HepG2 (cell line): ENCODE data around the gene MMP23B. TPM values are rescaled to one million over a fixed set of nuclear protein-coding genes. Genes with fewer than 3 reads are reported as not detected.
A peak's percentile ranks its signal among the peaks of the same experiment; 100 is the strongest.

ENCODE experiments used
- CSRNP1 ChIP-seq: sonication (generic); formaldehyde crosslinking; IDR thresholded peaks from 2 replicates; pipeline ENCODE4 v1.8.1; 2023; ENCODE audit warnings: mild to moderate bottlenecking, missing genetic modification reagents
- FOXM1 ChIP-seq: sonication (generic); formaldehyde crosslinking; IDR thresholded peaks from 2 replicates; pipeline ENCODE4 v1.5.0; 2020; ENCODE audit warnings: missing genetic modification reagents
- GABPB1 ChIP-seq: IDR thresholded peaks from 2 replicates; pipeline ENCODE4 v1.6.1; 2016; ENCODE audit warnings: mild to moderate bottlenecking, missing genetic modification reagents, moderate library complexity, missing compliant biosample characterization
- PHF8 ChIP-seq: sonication (generic); formaldehyde crosslinking; IDR thresholded peaks from 2 replicates; pipeline ENCODE4 v1.5.0; 2020; ENCODE audit warnings: missing genetic modification reagents
- POGZ ChIP-seq: sonication (generic); formaldehyde crosslinking; IDR thresholded peaks from 2 replicates; pipeline ENCODE4 v1.4.0; 2020; ENCODE audit warnings: mild to moderate bottlenecking, missing genetic modification reagents
- UBTF ChIP-seq: sonication (generic); formaldehyde crosslinking; IDR thresholded peaks from 2 replicates; pipeline ENCODE4 v1.4.0; 2020; ENCODE audit warnings: mild to moderate bottlenecking, missing genetic modification reagents
- ZFY ChIP-seq: sonication (generic); formaldehyde crosslinking; IDR thresholded peaks from 2 replicates; pipeline ENCODE4 v1.4.0; 2020; ENCODE audit warnings: missing genetic modification reagents
- ZNF17 ChIP-seq: sonication (generic); formaldehyde crosslinking; IDR thresholded peaks from 2 replicates; pipeline ENCODE4 v1.5.0; 2020; ENCODE audit warnings: mild to moderate bottlenecking, missing genetic modification reagents
- ZNF230 ChIP-seq: sonication (generic); formaldehyde crosslinking; IDR thresholded peaks from 2 replicates; pipeline ENCODE4 v1.4.0; 2020; ENCODE audit warnings: mild to moderate bottlenecking, missing genetic modification reagents
- ZNF619 ChIP-seq: sonication (generic); formaldehyde crosslinking; IDR thresholded peaks from 2 replicates; pipeline ENCODE4 v1.4.0; 2020; ENCODE audit warnings: mild to moderate bottlenecking, missing genetic modification reagents
- polyA plus RNA-seq, 8 experiments: library from polyadenylated mRNA; depleted of rRNA in 3 of 8; stranded (reverse) in 7 of 8; unstranded in 1 of 8; fragments of >200 nt; fragmentation: Illumina TruSeq in 4 of 8; extraction: Trizol in 4 of 8; gene quantifications; 2 replicates each; pipeline versions ENCODE4 v1.2.1 to v1.2.3, GENCODE V29; 2011 to 2016; ENCODE audit warnings: low read depth in 4 of 8, missing spikeins in 1 of 8, mixed read lengths in 1 of 8; ENCODE audit not compliant: insufficient read depth in 1 of 8
- total RNA-seq, 5 experiments: library from RNA; depleted of rRNA; stranded (reverse); fragments of >200 nt; fragmentation: Illumina TruSeq; extraction: Trizol; gene quantifications; 2 replicates each; pipeline ENCODE4 v1.2.3, GENCODE V29; 2016; ENCODE audit warnings: low read depth in 1 of 5

The MMP23B gene
- total and polyA plus RNA-seq, 2 of the 13 experiments (the other 11 are each of a cell fraction or from before 2014, with no cell fraction given), result 0.61 to 0.75 TPM

GRCh38 chr1:1631782-1632420 lies at the start of gene MMP23B (continued):
- TF ChIP-seq UBTF (CRISPR knock-in tag) (peak; percentile 50; the same call in 1 of the 2 replicates), ZNF17 (no peak), CSRNP1 (no peak), ZNF619 (CRISPR knock-in tag) (no peak), POGZ (CRISPR knock-in tag) (no peak), ZFY (CRISPR knock-in tag) (peak; percentile 41; the same call in 1 of the 2 replicates), GABPB1 (CRISPR knock-in tag) (peak; percentile 21; the same call in 1 of the 2 replicates), PHF8 (CRISPR knock-in tag) (peak; percentile 33; the same call in 1 of the 2 replicates), ZNF230 (CRISPR knock-in tag) (no peak), FOXM1 (CRISPR knock-in tag) (no peak)
- TF ChIP-seq, all 625 proteins: peak for 11
